Right ventricle myocardium superior (tissue), 1 donor: ENCODE measurements around the gene FRY. TPM values are rescaled to one million over a fixed set of nuclear protein-coding genes. Genes with fewer than 3 reads are reported as not detected.

ENCODE experiments used
- ATAC-seq: fragments of 200-7000 bp; cut with Tn5 transposase; one replicate; pipeline ENCODE4 v1.9.1; 2020; ENCODE audit warnings: mild to moderate bottlenecking; ENCODE audit not compliant: poor library complexity
- DNase-seq: peaks from one replicate; pipeline ENCODE4 v3.0.0-alpha.2; 2020
- intact Hi-C: fragments of 100-400 bp; cut with DNase I; formaldehyde crosslinking; loops from one replicate; pipeline ENCODE4 v1.11.2; 2022
- total RNA-seq: library from RNA; stranded (reverse); fragmentation: NEBNext Ultra II Directional; extraction: Animal tissue kit (Norgen Biotek cat#: 25700); gene quantifications from one replicate; pipeline ENCODE4 v1.2.1, GENCODE V29; 2021
- donor health status: DM: no; HTN: yes; CAD: no; lungs with severe emphysema.

FRY gene
- total RNA-seq, 1 donor from 2014 or later = 137 TPM

- no peak for ATAC-seq
Observed at GRCh38 chr13:32255724-32256109, 224.1 kb downstream of the FRY start.

GRCh38 chr13:32256243-32256642 is 224.7 kb downstream of the FRY start:
- DNase-seq (no peak), ATAC-seq (no peak)
- intact Hi-C loops = no loop called here

More at GRCh38 chr13:32255724-32256109, 224.1 kb downstream of the FRY start:
- intact Hi-C loops = no loop called here
- DNase-seq = no peak

GRCh38 chr13:32257649-32258048 is 226.1 kb downstream of the FRY start:
- no peak for DNase-seq
- intact Hi-C loops = no loop called here
- ATAC-seq = no peak

GRCh38 chr13:32259116-32259515 is 227.5 kb downstream of the FRY start:
- ATAC-seq = no peak
- intact Hi-C loops = no loop called here
- DNase-seq = no peak

GRCh38 chr13:32261567-32261966 is 230.0 kb downstream of the FRY start:
- peak; percentile 94 for ATAC-seq
- intact Hi-C loops = no loop called here
- peak; percentile 78 for DNase-seq

- ATAC-seq = no peak
- intact Hi-C loops = no loop called here
Observed at GRCh38 chr13:32262165-32262564, 230.6 kb downstream of the FRY start.

GRCh38 chr13:32262619-32263018 is 231.0 kb downstream of the FRY start:
- intact Hi-C loops = no loop called here
- no peak for ATAC-seq
- DNase-seq = no peak

More at GRCh38 chr13:32262165-32262564, 230.6 kb downstream of the FRY start:
- no peak for DNase-seq

- ATAC-seq = peak; percentile 35
- intact Hi-C loops = no loop called here
- peak; percentile 65 for DNase-seq
Observed at GRCh38 chr13:32264407-32264806, 232.8 kb downstream of the FRY start.

GRCh38 chr13:32265726-32266125 is 234.2 kb downstream of the FRY start:
- intact Hi-C loops = no loop called here
- no peak for DNase-seq
- ATAC-seq = no peak

GRCh38 chr13:32266130-32266529 is 234.6 kb downstream of the FRY start:
- DNase-seq (no peak), ATAC-seq (no peak)
- intact Hi-C loops = no loop called here

GRCh38 chr13:32267836-32268439 is 236.4 kb downstream of the FRY start:
- intact Hi-C loops = no loop called here
- DNase-seq (no peak), ATAC-seq (no peak)

GRCh38 chr13:32272021-32272683 is 240.6 kb downstream of the FRY start:
- intact Hi-C loops = no loop called here
- ATAC-seq (no peak), DNase-seq (no peak)

- intact Hi-C loops = no loop called here
- no peak for DNase-seq
- no peak for ATAC-seq
Observed at GRCh38 chr13:32277839-32278238, 246.3 kb downstream of the FRY start.

GRCh38 chr13:32278426-32278825 is 246.9 kb downstream of the FRY start:
- intact Hi-C loops = no loop called here
- no peak for ATAC-seq
- DNase-seq = no peak

GRCh38 chr13:32281096-32281495 is 249.5 kb downstream of the FRY start:
- no peak for ATAC-seq
- intact Hi-C loops = no loop called here
- DNase-seq = no peak

GRCh38 chr13:32282096-32282711 is 250.6 kb downstream of the FRY start:
- intact Hi-C loops = no loop called here
- ATAC-seq = peak; percentile 79
- DNase-seq = no peak

- no peak for DNase-seq
- ATAC-seq = peak; percentile 30
- intact Hi-C loops = no loop called here
Observed at GRCh38 chr13:32284927-32285632, 253.5 kb downstream of the FRY start.

- no peak for DNase-seq
- intact Hi-C loops = no loop called here
- no peak for ATAC-seq
Observed at GRCh38 chr13:32285633-32285965, 254.0 kb downstream of the FRY start.

- no peak for ATAC-seq
- intact Hi-C loops = no loop called here
Observed at GRCh38 chr13:32297206-32297605, 265.6 kb downstream of the FRY start.

GRCh38 chr13:32298695-32299094 is 267.1 kb downstream of the FRY start:
- intact Hi-C loops = no loop called here
- ATAC-seq (no peak), DNase-seq (no peak)

More at GRCh38 chr13:32297206-32297605, 265.6 kb downstream of the FRY start:
- no peak for DNase-seq
